ENCODE results near the gene CYSTM1.

The CYSTM1 gene

DNA sequence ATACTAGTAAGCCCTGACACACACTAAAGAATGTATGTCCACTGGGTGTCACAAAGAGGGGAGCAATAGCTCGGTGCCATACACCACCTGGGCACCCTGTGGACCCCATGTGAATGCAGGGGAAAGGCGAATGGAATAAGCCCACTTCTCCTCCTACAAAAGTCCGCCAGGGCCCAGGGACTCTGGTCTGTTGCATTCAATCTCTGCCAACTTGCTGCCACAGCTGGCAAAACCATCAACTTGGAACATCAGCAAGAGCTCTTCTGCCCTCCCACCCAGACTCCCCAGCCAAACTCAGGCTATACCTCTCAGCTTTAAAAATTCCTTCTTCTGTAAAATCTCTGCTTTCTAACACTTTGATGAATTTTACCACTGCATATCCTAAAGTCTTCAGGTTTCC lies 73.4 kb downstream of the CYSTM1 start:
- TF ChIP-seq, protein P1, sequence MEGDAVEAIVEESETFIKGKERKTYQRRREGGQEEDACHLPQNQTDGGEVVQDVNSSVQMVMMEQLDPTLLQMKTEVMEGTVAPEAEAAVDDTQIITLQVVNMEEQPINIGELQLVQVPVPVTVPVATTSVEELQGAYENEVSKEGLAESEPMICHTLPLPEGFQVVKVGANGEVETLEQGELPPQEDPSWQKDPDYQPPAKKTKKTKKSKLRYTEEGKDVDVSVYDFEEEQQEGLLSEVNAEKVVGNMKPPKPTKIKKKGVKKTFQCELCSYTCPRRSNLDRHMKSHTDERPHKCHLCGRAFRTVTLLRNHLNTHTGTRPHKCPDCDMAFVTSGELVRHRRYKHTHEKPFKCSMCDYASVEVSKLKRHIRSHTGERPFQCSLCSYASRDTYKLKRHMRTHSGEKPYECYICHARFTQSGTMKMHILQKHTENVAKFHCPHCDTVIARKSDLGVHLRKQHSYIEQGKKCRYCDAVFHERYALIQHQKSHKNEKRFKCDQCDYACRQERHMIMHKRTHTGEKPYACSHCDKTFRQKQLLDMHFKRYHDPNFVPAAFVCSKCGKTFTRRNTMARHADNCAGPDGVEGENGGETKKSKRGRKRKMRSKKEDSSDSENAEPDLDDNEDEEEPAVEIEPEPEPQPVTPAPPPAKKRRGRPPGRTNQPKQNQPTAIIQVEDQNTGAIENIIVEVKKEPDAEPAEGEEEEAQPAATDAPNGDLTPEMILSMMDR (IDR thresholded peaks at IDR 0.05): no peak

DNA sequence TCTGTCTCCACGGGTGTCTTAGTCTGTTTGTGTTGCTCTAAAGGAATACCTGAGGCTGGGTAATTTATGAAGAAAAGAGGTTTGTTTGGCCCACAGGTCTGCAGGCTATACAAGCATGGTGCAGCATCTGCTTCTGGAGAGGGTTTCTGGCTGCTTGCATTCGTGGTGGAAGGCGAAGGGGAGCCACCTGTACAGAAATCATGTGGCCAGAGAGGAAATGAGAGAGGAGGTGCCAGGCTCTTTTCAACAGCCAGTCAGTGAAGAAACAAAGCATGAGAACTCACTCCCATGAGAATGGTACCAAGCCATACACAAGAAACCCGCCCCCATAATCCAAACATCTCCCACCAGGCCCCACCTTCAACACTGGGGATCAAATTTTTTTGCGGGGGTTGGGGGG lies 74.5 kb downstream of the CYSTM1 start:
- TF ChIP-seq, protein P1 (IDR thresholded peaks at IDR 0.05): no peak

DNA sequence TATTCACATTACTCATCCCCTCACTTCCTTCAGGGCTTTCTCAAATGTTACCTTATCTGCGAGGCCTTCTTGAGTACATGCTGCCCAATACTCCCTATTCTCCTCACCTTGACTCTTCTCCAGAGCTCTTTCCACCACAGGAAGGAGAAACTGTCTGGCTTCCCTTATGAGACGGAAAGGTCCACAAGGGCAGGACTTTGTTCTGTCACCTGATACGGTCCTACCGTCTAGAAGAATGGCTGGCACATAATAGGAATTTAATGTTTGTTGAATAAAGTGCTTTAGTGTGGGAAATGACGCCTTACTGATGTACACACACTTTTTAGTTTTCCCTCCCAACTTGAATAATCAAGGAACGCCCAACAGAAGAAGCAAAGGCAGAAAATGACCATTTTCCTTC lies 75.4 kb downstream of the CYSTM1 start:
- TF ChIP-seq, protein P1 (IDR thresholded peaks at IDR 0.05): no peak

DNA sequence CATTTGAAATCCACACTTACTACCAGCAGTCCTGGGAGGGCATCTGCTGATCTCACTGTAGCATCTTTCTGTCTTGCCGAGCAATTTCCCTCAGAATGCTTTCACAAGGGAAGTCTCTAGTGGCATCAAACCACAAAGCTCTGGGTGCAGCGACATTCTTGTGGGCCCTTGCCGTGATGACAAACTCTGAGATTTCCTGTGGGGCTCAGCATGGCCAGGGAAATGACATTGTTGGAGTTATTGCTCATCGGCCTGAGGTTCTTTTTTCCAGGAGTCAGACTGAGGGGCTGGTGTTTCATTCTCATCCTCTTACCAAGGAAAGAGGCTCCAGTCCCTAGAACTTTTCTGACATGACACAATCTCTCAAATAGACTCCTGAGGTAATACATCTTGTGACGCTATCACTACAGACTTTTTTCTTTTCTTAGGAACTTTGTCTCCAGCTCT lies 76.6 kb downstream of the CYSTM1 start:
- TF ChIP-seq, protein P1 (IDR thresholded peaks at IDR 0.05): no peak

DNA sequence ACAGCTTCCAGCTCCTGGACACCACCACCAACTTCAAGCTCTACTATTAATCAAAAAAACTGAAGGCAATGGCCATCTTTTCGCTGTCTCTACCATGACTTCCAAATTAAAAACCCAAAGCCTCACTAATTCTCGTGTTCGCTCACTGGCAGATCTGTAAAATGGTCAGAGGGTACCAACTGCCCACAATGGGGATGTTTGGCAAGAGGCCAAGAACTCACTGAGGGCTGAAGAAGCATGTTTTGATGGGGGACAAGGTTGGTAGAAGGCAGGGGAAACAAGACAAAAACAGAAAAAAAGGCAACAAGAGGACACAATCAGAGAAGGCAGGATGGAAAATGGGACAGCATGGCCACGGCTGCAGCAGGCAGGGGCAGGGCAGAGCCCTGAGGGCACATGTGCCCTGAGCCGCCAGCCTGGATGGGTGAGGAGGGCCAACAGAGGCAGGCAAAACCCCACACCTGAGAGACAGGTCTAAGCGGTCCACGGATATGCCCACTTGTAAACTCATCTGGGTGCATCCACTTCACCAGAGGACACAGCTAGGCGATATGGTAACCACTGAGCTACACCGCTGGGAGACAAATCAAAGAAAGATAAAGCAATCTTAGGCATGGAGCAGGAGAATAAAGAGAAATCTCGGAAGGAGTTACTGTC lies 77.6 kb downstream of the CYSTM1 start:
- TF ChIP-seq, protein P1 (IDR thresholded peaks at IDR 0.05): no peak

DNA sequence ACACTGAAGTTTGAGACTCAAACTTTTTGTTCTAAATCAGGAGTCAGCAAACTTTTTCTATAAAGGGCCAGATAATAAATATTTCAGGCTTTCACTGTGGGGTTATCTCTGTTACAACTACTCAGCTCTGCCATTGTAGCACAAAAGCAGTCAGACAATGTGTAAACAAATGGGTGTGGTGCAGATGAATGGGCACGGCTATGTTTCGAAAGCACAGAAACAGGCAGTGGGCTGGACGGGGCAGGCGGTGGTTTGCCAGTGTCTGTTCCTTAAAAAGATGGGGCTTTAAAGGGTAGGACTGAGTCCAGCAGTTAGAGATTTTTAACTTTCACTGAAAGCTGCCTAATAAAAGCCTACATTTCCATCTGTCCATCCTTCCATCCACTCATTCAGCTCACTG lies 79.0 kb downstream of the CYSTM1 start:
- TF ChIP-seq, protein P1 (IDR thresholded peaks at IDR 0.05): no peak

DNA sequence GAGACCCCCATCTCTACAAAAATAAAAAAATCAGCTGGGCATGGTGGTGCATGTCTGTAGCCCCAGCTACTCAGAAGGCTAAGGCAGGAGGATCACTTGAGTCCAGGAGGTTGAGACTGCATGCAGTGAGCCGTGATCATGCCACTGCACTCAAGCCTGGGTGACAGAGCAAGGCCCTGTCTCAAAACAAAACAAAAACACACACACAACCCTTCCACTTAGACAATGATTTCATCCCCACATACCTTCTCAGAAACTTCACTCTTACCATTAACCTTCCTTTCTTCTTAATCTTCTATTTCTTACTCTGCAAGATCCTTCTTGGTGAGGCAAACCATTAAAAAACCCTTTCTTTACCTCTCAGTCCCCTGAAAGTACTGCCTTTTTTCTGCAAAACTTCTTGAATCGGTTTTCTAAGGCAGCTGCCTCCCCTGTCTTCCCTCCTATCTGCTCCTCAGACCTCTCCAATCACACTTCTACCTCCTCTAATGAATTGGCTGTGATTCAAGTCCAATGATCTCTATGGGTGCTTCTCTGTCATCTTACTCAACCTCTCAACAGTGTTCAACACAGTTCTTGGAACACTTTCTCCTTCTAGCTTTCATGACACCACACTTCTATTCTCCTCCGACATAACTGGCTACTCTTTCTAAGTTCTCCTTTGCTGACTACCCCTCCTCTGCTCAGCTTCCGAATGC lies 80.6 kb downstream of the CYSTM1 start:
- TF ChIP-seq, protein P1 (IDR thresholded peaks at IDR 0.05): no peak

All from LNCAP (cell line).